Measurements from ENCODE around the gene ZCCHC3.
"Not testable (repeated sequence)": the region's sequence is repeated elsewhere in the genome, so short reads cannot be mapped to it uniquely, and the experiment has no call there.

Gene ZCCHC3

GRCh38 chr20:334578-334977 lies 37.2 kb downstream of the ZCCHC3 start:
- DNase-seq (ENCODE audit: extremely low spot score, insufficient read length, low read depth), result no peak
- no peak for FAIRE-seq

GRCh38 chr20:336040-336439 lies 38.7 kb downstream of the ZCCHC3 start:
- not testable (repeated sequence) for DNase-seq (ENCODE audit: extremely low spot score, insufficient read length, low read depth); FAIRE-seq

- no peak for FAIRE-seq
- no peak for DNase-seq (ENCODE audit: extremely low spot score, insufficient read length, low read depth)
Measured at GRCh38 chr20:341682-342081, 44.3 kb downstream of the ZCCHC3 start.

GRCh38 chr20:343107-343506 lies 45.7 kb downstream of the ZCCHC3 start:
- FAIRE-seq (no peak), DNase-seq (ENCODE audit: extremely low spot score, insufficient read length, low read depth) (no peak)

GRCh38 chr20:346033-346639 lies 48.8 kb downstream of the ZCCHC3 start:
- DNase-seq (ENCODE audit: extremely low spot score, insufficient read length, low read depth), result no peak
- FAIRE-seq, result no peak

- no peak for FAIRE-seq
- DNase-seq (ENCODE audit: extremely low spot score, insufficient read length, low read depth), result peak; percentile 40
Measured at GRCh38 chr20:346640-347316, 49.4 kb downstream of the ZCCHC3 start, which contains the start of gene NRSN2. TSS of gene NRSN2 (plus strand) at chr20:347111. CDS start at chr20:349644, 2,533 bp downstream.

GRCh38 chr20:347317-347639 lies 49.9 kb downstream of the ZCCHC3 start:
- FAIRE-seq, result no peak
- no peak for DNase-seq (ENCODE audit: extremely low spot score, insufficient read length, low read depth)

GRCh38 chr20:347640-348484 lies 50.5 kb downstream of the ZCCHC3 start:
- DNase-seq (ENCODE audit: extremely low spot score, insufficient read length, low read depth) (peak; percentile 83), FAIRE-seq (peak; percentile 85)

GRCh38 chr20:348972-349841 lies 51.8 kb downstream of the ZCCHC3 start:
- FAIRE-seq (no peak), DNase-seq (ENCODE audit: extremely low spot score, insufficient read length, low read depth) (no peak)
